NCI-H510A (cell line): ENCODE measurements around the gene PPP2R2C.

Experiments used
- DNase-seq: peaks from one replicate; lab custom pipeline; 2025; lab: John Stamatoyannopoulos, UW

The PPP2R2C gene

GRCh38 chr4:6342530-6343293, 129.7 kb downstream of the PPP2R2C start:
- no peak for DNase-seq

- no peak for DNase-seq
Measured at GRCh38 chr4:6341696-6342095, 130.7 kb downstream of the PPP2R2C start.

- no peak for DNase-seq
Measured at GRCh38 chr4:6340446-6341015, 131.9 kb downstream of the PPP2R2C start.

GRCh38 chr4:6339818-6340445, 132.5 kb downstream of the PPP2R2C start:
- no peak for DNase-seq

- no peak for DNase-seq
Measured at GRCh38 chr4:6338951-6339817, 133.2 kb downstream of the PPP2R2C start.

- no peak for DNase-seq
Measured at GRCh38 chr4:6338175-6338950, 134.1 kb downstream of the PPP2R2C start.

GRCh38 chr4:6337331-6337935, 135.0 kb downstream of the PPP2R2C start:
- peak; percentile 46 for DNase-seq

- no peak for DNase-seq
Measured at GRCh38 chr4:6336166-6336565, 136.2 kb downstream of the PPP2R2C start.

GRCh38 chr4:6335040-6335590, 137.3 kb downstream of the PPP2R2C start:
- DNase-seq = no peak

GRCh38 chr4:6334203-6334887, 138.1 kb downstream of the PPP2R2C start:
- DNase-seq = no peak

GRCh38 chr4:6333301-6334202, 138.9 kb downstream of the PPP2R2C start:
- DNase-seq = no peak

GRCh38 chr4:6332669-6333050, 139.8 kb downstream of the PPP2R2C start:
- DNase-seq = no peak

- no peak for DNase-seq
Measured at GRCh38 chr4:6332042-6332668, 140.3 kb downstream of the PPP2R2C start.

GRCh38 chr4:6331468-6331867, 140.9 kb downstream of the PPP2R2C start:
- no peak for DNase-seq

GRCh38 chr4:6331018-6331417, 141.4 kb downstream of the PPP2R2C start:
- no peak for DNase-seq

- no peak for DNase-seq
Measured at GRCh38 chr4:6330384-6330767, 142.0 kb downstream of the PPP2R2C start.

GRCh38 chr4:6329478-6330383, 142.7 kb downstream of the PPP2R2C start:
- no peak for DNase-seq

- no peak for DNase-seq
Measured at GRCh38 chr4:6328526-6328925, 143.9 kb downstream of the PPP2R2C start.
